IMR-90 (cell line): ENCODE measurements around the gene NCOA3. TPM values are rescaled to one million over a fixed set of nuclear protein-coding genes. Genes with fewer than 3 reads are reported as not detected.

Experiments
- ATAC-seq: fragments of 200-7000 bp; cut with Tn5 transposase; 2 replicates; pipeline ENCODE4 v1.9.1; 2020; ENCODE audit warnings: low read depth, mild to moderate bottlenecking, moderate library complexity
- BruUV-seq: library from RNA; stranded (reverse); fragments of 400-500 nt; replicated peaks from 2 replicates; lab custom pipeline; 2021; lab: Mats Ljungman, UMichigan
- CTCF ChIA-PET: fragments of 300-600 bp; formaldehyde crosslinking; extraction: SDS; loops from one replicate; lab custom pipeline; 2021; ENCODE audit warnings: antibody characterized with exemption; lab: Yijun Ruan, JAX
- POLR2A ChIA-PET: fragments of 300-600 bp; sonication (Branson Sonifier 250); formaldehyde crosslinking; loops from one replicate; lab custom pipeline; 2022; ENCODE audit warnings: antibody characterized with exemption; ENCODE audit not compliant: unreplicated experiment; lab: Charles Lee
- DNase-seq: peaks from one replicate; pipeline ENCODE4 v3.0.0; 2013
- H2AFZ ChIP-seq: replicated peaks from 2 replicates; pipeline ENCODE3; 2013; ENCODE audit warnings: low read length, mild to moderate bottlenecking; ENCODE audit not compliant: poor library complexity
- H2AK5ac ChIP-seq: 2 replicates; pipeline ENCODE4 v1.6.1; 2013; ENCODE audit warnings: low read depth, low read length, inconsistent platforms
- H2AK9ac ChIP-seq: replicated peaks from 2 replicates; pipeline ENCODE3; 2013; ENCODE audit warnings: mild to moderate bottlenecking, low read depth, low read length, moderate library complexity; ENCODE audit not compliant: poor library complexity
- H2BK120ac ChIP-seq: 2 replicates; pipeline ENCODE4 v1.6.1; 2013; ENCODE audit warnings: low read depth, low read length, inconsistent platforms
- H2BK15ac ChIP-seq: 3 replicates; pipeline ENCODE4 v1.6.1; 2013; ENCODE audit warnings: low read depth, low read length, inconsistent platforms
- H2BK20ac ChIP-seq: 2 replicates; pipeline ENCODE4 v1.6.1; 2013; ENCODE audit warnings: low read depth, mild to moderate bottlenecking, inconsistent platforms, low read length, moderate library complexity
- H2BK5ac ChIP-seq: 2 replicates; pipeline ENCODE4 v1.6.1; 2013; ENCODE audit warnings: mild to moderate bottlenecking, low read depth, low read length, inconsistent platforms; ENCODE audit not compliant: poor library complexity, severe bottlenecking
- H3K14ac ChIP-seq: replicated peaks from 2 replicates; pipeline ENCODE4 v1.6.1; 2013; ENCODE audit warnings: low read depth, low read length, inconsistent platforms
- H3K18ac ChIP-seq: 2 replicates; pipeline ENCODE4 v1.6.1; 2013; ENCODE audit warnings: low read depth, low read length, control low read depth
- H3K23ac ChIP-seq: 2 replicates; pipeline ENCODE4 v1.6.1; 2013; ENCODE audit warnings: low read depth, low read length, inconsistent platforms
- H3K27ac ChIP-seq: 2 replicates; pipeline ENCODE4 v1.5.1; 2013; ENCODE audit warnings: mild to moderate bottlenecking, control low read depth, low read length; ENCODE audit not compliant: insufficient read depth
- H3K27me3 ChIP-seq: 2 replicates; pipeline ENCODE4 v1.6.1; 2013; ENCODE audit warnings: low read length; ENCODE audit not compliant: control insufficient read depth, insufficient read depth
- H3K36me3 ChIP-seq: 2 replicates; pipeline ENCODE4 v1.6.1; 2013; ENCODE audit warnings: low read length, mixed read lengths; ENCODE audit not compliant: control insufficient read depth, insufficient read depth
- H3K4ac ChIP-seq: 2 replicates; pipeline ENCODE4 v1.6.1; 2013; ENCODE audit warnings: low read depth, low read length, inconsistent platforms
- H3K4me1 ChIP-seq: 2 replicates; pipeline ENCODE4 v1.6.1; 2013; ENCODE audit warnings: low read length, mixed read lengths; ENCODE audit not compliant: control insufficient read depth, insufficient read depth
- H3K4me2 ChIP-seq: 2 replicates; pipeline ENCODE4 v1.6.1; 2013; ENCODE audit warnings: low read depth, mild to moderate bottlenecking, control low read depth, low read length, moderate library complexity
- H3K4me3 ChIP-seq: 2 replicates; pipeline ENCODE4 v1.5.1; 2013; ENCODE audit warnings: low read depth, mild to moderate bottlenecking, control low read depth, low read length, moderate library complexity; ENCODE audit not compliant: insufficient read depth
- H3K56ac ChIP-seq: 2 replicates; pipeline ENCODE4 v1.6.1; 2013; ENCODE audit warnings: low read length, inconsistent platforms; ENCODE audit not compliant: insufficient read depth; ENCODE audit errors: extremely low read depth
- H3K79me1 ChIP-seq, 2 experiments: 2 replicates each; pipeline ENCODE4 v1.6.1; 2013; ENCODE audit warnings: low read length in 2 of 2, inconsistent platforms in 1 of 2, low read depth in 1 of 2
- H3K9ac ChIP-seq: 2 replicates; pipeline ENCODE4 v1.6.1; 2013; ENCODE audit warnings: low read depth, low read length, control low read depth
- H3K9me1 ChIP-seq: 2 replicates; pipeline ENCODE4 v1.6.1; 2013; ENCODE audit warnings: low read length, inconsistent platforms; ENCODE audit not compliant: insufficient read depth
- H3K9me3 ChIP-seq: 2 replicates; pipeline ENCODE4 v1.6.1; 2013; ENCODE audit warnings: low read length; ENCODE audit not compliant: control insufficient read depth, insufficient read depth
- H4K20me1 ChIP-seq: 2 replicates; pipeline ENCODE4 v1.6.1; 2013; ENCODE audit warnings: low read length, inconsistent platforms; ENCODE audit not compliant: insufficient read depth
- H4K5ac ChIP-seq: 2 replicates; pipeline ENCODE4 v1.6.1; 2013; ENCODE audit warnings: mild to moderate bottlenecking, low read depth, low read length, control low read depth
- H4K8ac ChIP-seq, 2 experiments: 2 replicates each; pipeline ENCODE4 v1.6.1; 2013; ENCODE audit warnings: low read depth in 2 of 2, low read length in 2 of 2, control low read depth in 1 of 2, inconsistent platforms in 1 of 2
- H4K91ac ChIP-seq: 2 replicates; pipeline ENCODE4 v1.6.1; 2013; ENCODE audit warnings: low read depth, low read length, inconsistent platforms; ENCODE audit not compliant: insufficient read depth
- BHLHE40 ChIP-seq: fragments of 150-350 bp; IDR thresholded peaks from 2 replicates; pipeline ENCODE4 v1.6.1; 2016; ENCODE audit warnings: mild to moderate bottlenecking, low read depth, low read length
- CEBPB ChIP-seq: IDR thresholded peaks from 2 replicates; pipeline ENCODE4 v1.6.1; 2012; ENCODE audit warnings: low read depth, low read length, improper control_type of control experiment
- CHD1 ChIP-seq: IDR thresholded peaks from 2 replicates; pipeline ENCODE4 v1.6.1; 2012; ENCODE audit warnings: low read depth, low read length, improper control_type of control experiment
- CTCF ChIP-seq: conservative IDR thresholded peaks from 2 replicates; pipeline ENCODE4 v1.5.1; 2012; ENCODE audit warnings: mild to moderate bottlenecking, low read depth, low read length, improper control_type of control experiment
- ELK1 ChIP-seq: fragments of 150-350 bp; IDR thresholded peaks from 2 replicates; pipeline ENCODE4 v1.6.1; 2016; ENCODE audit warnings: low read depth, mild to moderate bottlenecking, low read length, moderate library complexity, borderline replicate concordance
- FOS ChIP-seq: fragments of 150-350 bp; IDR thresholded peaks from 2 replicates; pipeline ENCODE4 v1.6.1; 2016; ENCODE audit warnings: low read depth, low read length
- MAFK ChIP-seq: IDR thresholded peaks from 2 replicates; pipeline ENCODE4 v1.6.1; 2012; ENCODE audit warnings: low read depth, low read length, improper control_type of control experiment
- MAZ ChIP-seq: IDR thresholded peaks from 2 replicates; pipeline ENCODE4 v1.6.1; 2012; ENCODE audit warnings: low read depth, mild to moderate bottlenecking, low read length, improper control_type of control experiment, moderate library complexity, borderline replicate concordance
- MXI1 ChIP-seq: IDR thresholded peaks from 2 replicates; pipeline ENCODE4 v1.6.1; 2012; ENCODE audit warnings: low read depth, mild to moderate bottlenecking, low read length, moderate library complexity, borderline replicate concordance
- NFE2L2 ChIP-seq: fragments of 150-350 bp; IDR thresholded peaks from 2 replicates; pipeline ENCODE4 v1.6.1; 2016; ENCODE audit warnings: low read depth, mild to moderate bottlenecking, low read length
- POLR2A ChIP-seq: IDR thresholded peaks from 2 replicates; pipeline ENCODE4 v1.6.1; 2012; ENCODE audit warnings: mild to moderate bottlenecking, low read depth, low read length
- RAD21 ChIP-seq: IDR thresholded peaks from 2 replicates; pipeline ENCODE4 v1.6.1; 2012; ENCODE audit warnings: low read length, improper control_type of control experiment
- RCOR1 ChIP-seq: IDR thresholded peaks from 2 replicates; pipeline ENCODE4 v1.6.1; 2012; ENCODE audit warnings: mild to moderate bottlenecking, low read length, improper control_type of control experiment; ENCODE audit not compliant: insufficient replicate concordance
- RFX5 ChIP-seq: IDR thresholded peaks from 2 replicates; pipeline ENCODE4 v1.8.0; 2012; ENCODE audit warnings: low read depth, mild to moderate bottlenecking, low read length, moderate library complexity
- SMC3 ChIP-seq: fragments of 150-350 bp; IDR thresholded peaks from 2 replicates; pipeline ENCODE4 v1.6.1; 2016; ENCODE audit warnings: low read depth, mild to moderate bottlenecking, antibody characterized with exemption, low read length, moderate library complexity
- USF2 ChIP-seq: fragments of 150-350 bp; IDR thresholded peaks from 2 replicates; pipeline ENCODE4 v1.6.1; 2017; ENCODE audit warnings: mild to moderate bottlenecking, antibody characterized with exemption, low read length, low read depth
- WGBS, 2 experiments: methylation state at CpG; one replicate each; pipeline versions ENCODE4 v1.1.5 to v1.1.7; 2013; ENCODE audit warnings: missing lambda C conversion rate in 2 of 2; ENCODE audit not compliant: insufficient read length in 1 of 2; ENCODE audit errors: extremely low coverage in 2 of 2; 5-methylcytosine and 5-hydroxymethylcytosine counted together
- dilution Hi-C: fragments of 300-500 bp; cut with HindIII; formaldehyde crosslinking; loops from one replicate; pipeline ENCODE4 v1.14.3; 2018; ENCODE audit warnings: low sequenced_read_pairs; ENCODE audit not compliant: unreplicated experiment
- in situ Hi-C: fragments of 300-500 bp; cut with MboI; formaldehyde crosslinking; loops from 3 replicates; pipeline ENCODE4 v1.14.3; 2019; ENCODE audit warnings: low sequenced_read_pairs, inconsistent platforms, mixed read lengths
- intact Hi-C: fragments of 100-400 bp; cut with micrococcal nuclease; formaldehyde crosslinking; loops from 2 replicates; pipeline ENCODE4 v1.10.0; 2022
- polyA plus RNA-seq, 3 experiments: library from polyadenylated mRNA; depleted of rRNA; stranded (reverse); fragments of >200 nt; gene quantifications; 2 replicates each; pipeline ENCODE4 v1.2.3, GENCODE V29; 2012; ENCODE audit warnings: low replicate concordance in 1 of 3
- total RNA-seq: library from RNA; depleted of rRNA; stranded (reverse); fragments of >200 nt; gene quantifications from 2 replicates; pipeline ENCODE4 v1.2.3, GENCODE V29; 2012

NCOA3 gene
- total and polyA plus RNA-seq, 2 of the 4 experiments (the other 2 are of a cell fraction) = 8.8 to 29.0 TPM

- H3K79me1 ChIP-seq = no peaks in the 10 kb centered on the region
- H2BK5ac ChIP-seq = no peak overlapping the region
- H3K36me3 ChIP-seq = no peaks in the 10 kb centered on the region
- no TSS peak for BruUV-seq
- H3K18ac ChIP-seq = no peak overlapping the region
- no peak overlapping the region for H4K5ac ChIP-seq
- H2AFZ ChIP-seq = no peak overlapping the region
- no peak overlapping the region for H3K4ac ChIP-seq
- H4K20me1 ChIP-seq = no peaks in the 10 kb centered on the region
- H3K27ac ChIP-seq = no peak overlapping the region
- H2BK15ac ChIP-seq = no peak overlapping the region
- H3K9me3 ChIP-seq = 0 out of 2 replicates have a peak, but pooled peaks cover 2% of the 10 kb centered on the region
- no peak overlapping the region for H2AK9ac ChIP-seq
- no peak overlapping the region for H3K4me3 ChIP-seq
- H4K91ac ChIP-seq = no peak overlapping the region
- H3K4me1 ChIP-seq = no peaks in the 10 kb centered on the region
- H3K23ac ChIP-seq = no peak overlapping the region
- ATAC-seq (no peak), DNase-seq (no peak)
- TF ChIP-seq RFX5 (no peak), RCOR1 (no peak), CHD1 (no peak), MAZ (no peak), RAD21 (no peak), POLR2A (no peak), SMC3 (no peak), CTCF (no peak), FOS (no peak), ELK1 (no peak), USF2 (no peak), NFE2L2 (no peak), CEBPB (no peak), MAFK (no peak), BHLHE40 (no peak), MXI1 (no peak)
- H3K9me1 ChIP-seq = no peaks in the 10 kb centered on the region
- in situ Hi-C loops = no loop called here
- CTCF ChIA-PET = no interaction called here
- no CpG with 5 or more reads among the region's 9 CpGs for WGBS, 2 experiments
- H2AK5ac ChIP-seq = no peak overlapping the region
- no peak overlapping the region for H4K8ac ChIP-seq
- H3K27me3 ChIP-seq = no peaks in the 10 kb centered on the region
- no peak overlapping the region for H2BK20ac ChIP-seq
- H3K4me2 ChIP-seq = no peak overlapping the region
- no peak overlapping the region for H3K56ac ChIP-seq
- no peak overlapping the region for H2BK120ac ChIP-seq
- no peak overlapping the region for H3K9ac ChIP-seq
- intact Hi-C loops = no loop called here
- no peak overlapping the region for H3K14ac ChIP-seq
- dilution Hi-C loops = no loop called here
- POLR2A ChIA-PET = interaction anchor here (0.6 kb wide), 1 partner anchor 227 kb away, joined by 3 read pairs; no protein-coding TSS in a partner anchor
Measured at GRCh38 chr20:47459344-47460073, 42.2 kb upstream of the NCOA3 start.
